Common myeloid progenitor, CD34-positive (primary cell): ENCODE measurements around the gene CAMP.

Source experiments
- CTCF ChIA-PET: fragments of 350-600 bp; sonication (Branson Sonifier 250); formaldehyde crosslinking; loops from one replicate; lab custom pipeline; 2021; ENCODE audit warnings: antibody characterized with exemption; lab: Charles Lee
- POLR2A ChIA-PET: fragments of 350-600 bp; sonication (Branson Sonifier 250); formaldehyde crosslinking; loops from one replicate; lab custom pipeline; 2021; ENCODE audit warnings: antibody characterized with exemption; lab: Charles Lee
- DNase-seq, 3 donors: peaks; one replicate each; pipeline versions ENCODE4 v3.0.0 to v3.0.0-alpha.2; 2013
- H3K27ac ChIP-seq, 2 experiments: 1 replicate in 1 of 2; 2 replicates in 1 of 2; pipeline ENCODE4 v1.7.0; 2013; ENCODE audit warnings: inconsistent platforms in 2 of 2, low read length in 2 of 2, mild to moderate bottlenecking in 2 of 2, low read depth in 1 of 2, moderate library complexity in 1 of 2; ENCODE audit not compliant: severe bottlenecking in 2 of 2, insufficient read depth in 1 of 2, poor library complexity in 1 of 2
- H3K27me3 ChIP-seq, 5 experiments: replicated peaks in 2 of 5; 1 replicate in 3 of 5; 2 replicates in 2 of 5; pipeline versions ENCODE4 v1.6.1 to v1.7.0; 2013; ENCODE audit warnings: low read length in 4 of 5, mild to moderate bottlenecking in 2 of 5, moderate library complexity in 2 of 5, inconsistent platforms in 1 of 5; ENCODE audit not compliant: insufficient read depth in 5 of 5, control insufficient read depth in 4 of 5
- H3K36me3 ChIP-seq, 4 experiments: 1 replicate in 2 of 4; 2 replicates in 2 of 4; pipeline versions ENCODE4 v1.6.1 to v1.7.0; 2013; ENCODE audit warnings: low read length in 3 of 4, control low read depth in 1 of 4, mild to moderate bottlenecking in 1 of 4; ENCODE audit not compliant: control insufficient read depth in 4 of 4, insufficient read depth in 4 of 4
- H3K4me1 ChIP-seq, 4 experiments: 1 replicate in 3 of 4; 2 replicates in 1 of 4; pipeline versions ENCODE4 v1.6.1 to v1.7.1; 2013; ENCODE audit warnings: low read length in 3 of 4, mild to moderate bottlenecking in 3 of 4, control low read depth in 1 of 4, inconsistent platforms in 1 of 4, moderate library complexity in 1 of 4; ENCODE audit not compliant: control insufficient read depth in 4 of 4, insufficient read depth in 4 of 4; ENCODE audit errors: control extremely low read depth in 1 of 4
- H3K4me3 ChIP-seq, 7 experiments: 1 replicate in 4 of 7; 2 replicates in 3 of 7; pipeline versions ENCODE4 v1.5.1 to v1.7.0; 2013; ENCODE audit warnings: mild to moderate bottlenecking in 7 of 7, low read length in 6 of 7, moderate library complexity in 6 of 7, inconsistent platforms in 2 of 7, low read depth in 2 of 7, control low read depth in 1 of 7; ENCODE audit not compliant: insufficient read depth in 4 of 7, control insufficient read depth in 1 of 7; ENCODE audit errors: extremely low read depth in 1 of 7
- H3K9me3 ChIP-seq, 5 experiments: 1 replicate in 4 of 5; 2 replicates in 1 of 5; pipeline versions ENCODE4 v1.6.1 to v1.7.1; 2013; ENCODE audit warnings: low read length in 4 of 5, mild to moderate bottlenecking in 2 of 5, inconsistent platforms in 1 of 5, low read depth in 1 of 5, moderate library complexity in 1 of 5; ENCODE audit not compliant: control insufficient read depth in 4 of 5, insufficient read depth in 2 of 5; ENCODE audit errors: control extremely low read depth in 1 of 5
- WGBS: methylation state at CpG from one replicate; pipeline ENCODE4 v1.1.5; 2013; ENCODE audit not compliant: insufficient coverage; 5-methylcytosine and 5-hydroxymethylcytosine counted together

CAMP gene

GRCh38 chr3:48219543-48219942 is 3.8 kb upstream of the CAMP start:
- Histone ChIP-seq H3K27ac (no peak overlapping the region), H3K4me3 (no peak overlapping the region), H3K4me1 (peaks cover 0 to 24% (median 11%) of the 10 kb centered on the region in 4 experiments), H3K36me3 (no peaks in the 10 kb centered on the region), H3K9me3 (no peaks in the 10 kb centered on the region), H3K27me3 (no peaks in the 10 kb centered on the region)
- no peak for DNase-seq
- ChIA-PET CTCF (interaction anchor here (1.3 kb wide), 1 partner anchor 25 kb away, joined by 3 read pairs; no protein-coding TSS in a partner anchor), POLR2A (interaction anchor here (0.6 kb wide), 1 partner anchor 14 kb away, joined by 3 read pairs; no protein-coding TSS in a partner anchor)
- 96% methylated on average over 3 of the region's 3 CpGs for WGBS

- no peak for DNase-seq
- no peak overlapping the region for H3K27ac ChIP-seq
- H3K4me1 ChIP-seq, result peaks cover 0 to 24% (median 11%) of the 10 kb centered on the region in 4 experiments
- peaks cover 0 to 2% (median 0%) of the 10 kb centered on the region in 5 experiments for H3K27me3 ChIP-seq
- 98% methylated on average over 9 of the region's 9 CpGs for WGBS
- ChIA-PET POLR2A (no interaction called here), CTCF (interaction anchor here (1.3 to 1.7 kb wide), 2 partner anchors 11 to 26 kb away, joined by 3 read pairs; no protein-coding TSS in a partner anchor)
- no peak overlapping the region for H3K4me3 ChIP-seq
- no peaks in the 10 kb centered on the region for H3K9me3 ChIP-seq
- H3K36me3 ChIP-seq, result no peaks in the 10 kb centered on the region
Measured at GRCh38 chr3:48220746-48221145, 2.5 kb upstream of the CAMP start.

GRCh38 chr3:48225587-48225986 is 2.3 kb downstream of the CAMP start:
- Histone ChIP-seq H3K4me1 (peaks cover 0 to 24% (median 11%) of the 10 kb centered on the region in 4 experiments), H3K27me3 (peaks cover 0 to 3% (median 0%) of the 10 kb centered on the region in 5 experiments), H3K27ac (no peak overlapping the region), H3K4me3 (no peak overlapping the region), H3K36me3 (no peaks in the 10 kb centered on the region), H3K9me3 (no peaks in the 10 kb centered on the region)
- 100% methylated on average over 2 of the region's 3 CpGs for WGBS
- POLR2A ChIA-PET, result no interaction called here
- CTCF ChIA-PET, result interaction anchor here (1.0 to 1.3 kb wide), 2 partner anchors 11 to 1691 kb away, joined by 3 to 4 read pairs; no protein-coding TSS in a partner anchor
- no peak for DNase-seq

GRCh38 chr3:48226939-48227338 is 3.6 kb downstream of the CAMP start:
- Histone ChIP-seq H3K4me1 (peaks cover 0 to 21% (median 11%) of the 10 kb centered on the region in 4 experiments), H3K36me3 (no peaks in the 10 kb centered on the region), H3K4me3 (no peak overlapping the region), H3K27ac (no peak overlapping the region), H3K9me3 (no peaks in the 10 kb centered on the region), H3K27me3 (peaks cover 0 to 3% (median 0%) of the 10 kb centered on the region in 5 experiments)
- DNase-seq, result no peak
- 31% methylated on average over 2 of the region's 3 CpGs for WGBS
- CTCF ChIA-PET, result no interaction called here
- POLR2A ChIA-PET, result no interaction called here

GRCh38 chr3:48232232-48232631 is 8.9 kb downstream of the CAMP start:
- no peak overlapping the region for H3K27ac ChIP-seq
- H3K4me1 ChIP-seq, result peaks cover 2 to 19% (median 7%) of the 10 kb centered on the region in 4 experiments
- H3K36me3 ChIP-seq, result no peaks in the 10 kb centered on the region
- H3K9me3 ChIP-seq, result no peaks in the 10 kb centered on the region
- H3K4me3 ChIP-seq, result no peak overlapping the region
- CTCF ChIA-PET, result interaction anchor here (0.6 to 5.6 kb wide), 5 partner anchors 11 to 213 kb away, joined by 3 to 52 read pairs (median 3); no protein-coding TSS in a partner anchor
- POLR2A ChIA-PET, result no interaction called here
- no peak for DNase-seq
- H3K27me3 ChIP-seq, result no peaks in the 10 kb centered on the region
- WGBS, result 95% methylated on average over 2 of the region's 4 CpGs

- Histone ChIP-seq H3K27me3 (no peaks in the 10 kb centered on the region), H3K4me1 (peaks cover 2 to 19% (median 7%) of the 10 kb centered on the region in 4 experiments), H3K36me3 (no peaks in the 10 kb centered on the region), H3K9me3 (no peaks in the 10 kb centered on the region), H3K4me3 (peak overlapping the region in 3 of 7 experiments; percentile 5 to 51 (median 39)), H3K27ac (no peak overlapping the region)
- DNase-seq, result peak; percentile 64 to 77 (median 75)
- 40% methylated on average over 4 of the region's 6 CpGs for WGBS
- ChIA-PET CTCF (interaction anchor here (1.0 to 5.6 kb wide), 4 partner anchors 12 to 208 kb away, joined by 3 to 52 read pairs (median 4); no protein-coding TSS in a partner anchor), POLR2A (no interaction called here)
Measured at GRCh38 chr3:48232734-48233133, 9.4 kb downstream of the CAMP start.

GRCh38 chr3:48233542-48233941 is 10.2 kb downstream of the CAMP start:
- Histone ChIP-seq H3K27me3 (no peaks in the 10 kb centered on the region), H3K27ac (no peak overlapping the region), H3K9me3 (no peaks in the 10 kb centered on the region), H3K36me3 (no peaks in the 10 kb centered on the region), H3K4me1 (peaks cover 2 to 19% (median 7%) of the 10 kb centered on the region in 4 experiments), H3K4me3 (no peak overlapping the region)
- CTCF ChIA-PET, result interaction anchor here (1.0 to 5.6 kb wide), 4 partner anchors 9 to 201 kb away, joined by 3 to 52 read pairs (median 3); no protein-coding TSS in a partner anchor
- DNase-seq, result no peak
- POLR2A ChIA-PET, result no interaction called here
- 90% methylated on average over 2 of the region's 2 CpGs for WGBS
